EL (cell line): ENCODE data around the gene MIA3.
A peak's percentile ranks its signal among the peaks of the same experiment; 100 is the strongest.

ENCODE experiments used
- DNase-seq: peaks from one replicate; pipeline ENCODE4 v3.0.0-alpha.2; 2016

The MIA3 gene

GRCh38 chr1:222670110-222670509, 52.2 kb downstream of the MIA3 start:
- DNase-seq, result no peak

GRCh38 chr1:222680080-222680479, 62.2 kb downstream of the MIA3 start:
- DNase-seq, result no peak

- DNase-seq, result no peak
These were observed 73.1 kb downstream of the MIA3 start for GRCh38 chr1:222691016-222691415.

GRCh38 chr1:222694927-222695326, 77.0 kb downstream of the MIA3 start:
- no peak for DNase-seq

GRCh38 chr1:222696741-222697140, 78.8 kb downstream of the MIA3 start:
- no peak for DNase-seq

- DNase-seq, result no peak
These were observed 79.3 kb downstream of the MIA3 start for GRCh38 chr1:222697203-222697602.

- DNase-seq, result no peak
These were observed 79.9 kb downstream of the MIA3 start for GRCh38 chr1:222697826-222698225.

- DNase-seq, result no peak
These were observed 84.3 kb downstream of the MIA3 start for GRCh38 chr1:222702210-222702609.

- DNase-seq, result no peak
These were observed 86.4 kb downstream of the MIA3 start for GRCh38 chr1:222704260-222704659.

GRCh38 chr1:222706815-222707214, 88.9 kb downstream of the MIA3 start:
- DNase-seq, result no peak

GRCh38 chr1:222709700-222710153, 91.8 kb downstream of the MIA3 start:
- DNase-seq, result peak; percentile 8

GRCh38 chr1:222711319-222712252, 93.7 kb downstream of the MIA3 start:
- DNase-seq, result peak; percentile 86

- peak; percentile 88 for DNase-seq
These were observed 94.6 kb downstream of the MIA3 start, which contains the start of the genes AIDA and BROX for GRCh38 chr1:222712253-222713090. TSS of gene AIDA (minus strand) at chr1:222712491. CDS start at chr1:222712317, 174 bp downstream. TSS of gene BROX (plus strand) at chr1:222712564. CDS start at chr1:222715700, 3,136 bp downstream.

- peak; percentile 94 for DNase-seq
These were observed 95.4 kb downstream of the MIA3 start for GRCh38 chr1:222713091-222713961.

- DNase-seq, result no peak
These were observed 98.5 kb downstream of the MIA3 start for GRCh38 chr1:222716393-222716792.
